Ishikawa (cell line): ENCODE measurements around the gene METTL13.

ENCODE experiments used
- CEBPB ChIP-seq: IDR thresholded peaks from 2 replicates; pipeline ENCODE4 v1.6.1; 2012
- CREB1 ChIP-seq: IDR thresholded peaks from 2 replicates; pipeline ENCODE4 v1.6.1; 2012; ENCODE audit warnings: low read depth
- EGR1 ChIP-seq: IDR thresholded peaks from 2 replicates; pipeline ENCODE4 v1.6.1; 2012
- EP300 ChIP-seq: IDR thresholded peaks from 2 replicates; pipeline ENCODE4 v1.6.1; 2012; ENCODE audit warnings: borderline replicate concordance
- FOXM1 ChIP-seq: IDR thresholded peaks from 2 replicates; pipeline ENCODE4 v1.6.1; 2012; ENCODE audit warnings: low read depth, borderline replicate concordance
- MAX ChIP-seq: IDR thresholded peaks from 2 replicates; pipeline ENCODE4 v1.6.1; 2012
- NFIC ChIP-seq: IDR thresholded peaks from 2 replicates; pipeline ENCODE4 v1.6.1; 2012
- RAD21 ChIP-seq: IDR thresholded peaks from 2 replicates; pipeline ENCODE4 v1.6.1; 2012; ENCODE audit warnings: low read depth
- REST ChIP-seq: IDR thresholded peaks from 2 replicates; pipeline ENCODE4 v1.6.1; 2012; ENCODE audit warnings: low read depth, mild to moderate bottlenecking
- TAF1 ChIP-seq: IDR thresholded peaks from 2 replicates; pipeline ENCODE4 v1.6.1; 2012; ENCODE audit warnings: low read depth, mild to moderate bottlenecking
- TCF12 ChIP-seq: IDR thresholded peaks from 2 replicates; pipeline ENCODE4 v1.6.1; 2012; ENCODE audit warnings: low read depth
- TEAD4 ChIP-seq: IDR thresholded peaks from 2 replicates; pipeline ENCODE4 v1.6.1; 2012
- USF1 ChIP-seq: IDR thresholded peaks from 2 replicates; pipeline ENCODE4 v1.6.1; 2012
- YY1 ChIP-seq: IDR thresholded peaks from 2 replicates; pipeline ENCODE4 v1.6.1; 2012; ENCODE audit warnings: low read depth
- ZBTB7A ChIP-seq: IDR thresholded peaks from 2 replicates; pipeline ENCODE4 v1.6.1; 2012; ENCODE audit warnings: low read depth

METTL13 gene

GRCh38 chr1:171751221-171751620 is 30.2 kb upstream of the METTL13 start:
- TF ChIP-seq CREB1, result no peak
- no peak for TF ChIP-seq EP300
- TF ChIP-seq REST, result no peak
- TF ChIP-seq EGR1, result no peak
- TF ChIP-seq ZBTB7A, result no peak
- no peak for TF ChIP-seq CEBPB
- no peak for TF ChIP-seq USF1
- TF ChIP-seq TAF1, result no peak
- TF ChIP-seq NFIC, result no peak
- no peak for TF ChIP-seq MAX
- TF ChIP-seq TCF12, result no peak
- TF ChIP-seq YY1, result no peak

- TF ChIP-seq TCF12, result no peak
These were observed 28.3 kb upstream of the METTL13 start for GRCh38 chr1:171753182-171753581.

GRCh38 chr1:171753685-171754352 is 27.6 kb upstream of the METTL13 start:
- TF ChIP-seq TCF12, result no peak
- no peak for TF ChIP-seq EP300
- TF ChIP-seq ZBTB7A, result no peak
- TF ChIP-seq FOXM1, result no peak
- no peak for TF ChIP-seq REST
- TF ChIP-seq USF1, result no peak
- no peak for TF ChIP-seq CEBPB
- TF ChIP-seq TEAD4, result no peak
- no peak for TF ChIP-seq MAX
- no peak for TF ChIP-seq NFIC
- TF ChIP-seq YY1, result no peak
- no peak for TF ChIP-seq EGR1
- TF ChIP-seq RAD21, result no peak
- TF ChIP-seq TAF1, result no peak
- no peak for TF ChIP-seq CREB1

GRCh38 chr1:171754353-171754705 is 27.1 kb upstream of the METTL13 start:
- TF ChIP-seq TCF12 (no peak), YY1 (no peak), EGR1 (no peak), CREB1 (no peak), TAF1 (no peak), CEBPB (no peak), REST (no peak)

- TF ChIP-seq NFIC, result no peak
- TF ChIP-seq TAF1, result no peak
- TF ChIP-seq TCF12, result no peak
- no peak for TF ChIP-seq REST
- no peak for TF ChIP-seq ZBTB7A
These were observed 26.5 kb upstream of the METTL13 start for GRCh38 chr1:171754971-171755370.
